H9 (cell line): ENCODE measurements around the gene SMAD6. TPM values are rescaled to one million over a fixed set of nuclear protein-coding genes. Genes with fewer than 3 reads are reported as not detected.

Experiments
- DNase-seq: peaks from one replicate; pipeline ENCODE4 v3.0.0-alpha.2; 2017
- H2AFZ ChIP-seq: one replicate; pipeline ENCODE4 v1.6.1; 2013; ENCODE audit warnings: mild to moderate bottlenecking, low read length, control low read depth, moderate library complexity
- H2AK5ac ChIP-seq: 2 replicates; pipeline ENCODE4 v1.6.1; 2013; ENCODE audit warnings: low read length, control low read depth, mixed read lengths; ENCODE audit not compliant: insufficient read length
- H2BK120ac ChIP-seq: one replicate; pipeline ENCODE4 v1.6.1; 2013; ENCODE audit warnings: low read depth, mild to moderate bottlenecking, low read length, control low read depth, inconsistent platforms; ENCODE audit not compliant: poor library complexity, severe bottlenecking
- H2BK12ac ChIP-seq: 2 replicates; pipeline ENCODE4 v1.6.1; 2013; ENCODE audit warnings: low read length, control low read depth, mixed read lengths, low read depth; ENCODE audit not compliant: insufficient read length
- H2BK15ac ChIP-seq: 2 replicates; pipeline ENCODE4 v1.6.1; 2013; ENCODE audit warnings: low read depth, low read length, control low read depth
- H2BK20ac ChIP-seq: one replicate; pipeline ENCODE4 v1.6.1; 2013; ENCODE audit warnings: low read depth, mild to moderate bottlenecking, low read length, control low read depth, inconsistent platforms; ENCODE audit not compliant: poor library complexity, severe bottlenecking
- H2BK5ac ChIP-seq: 2 replicates; pipeline ENCODE4 v1.6.1; 2013; ENCODE audit warnings: low read length, control low read depth, mixed read lengths; ENCODE audit not compliant: insufficient read length
- H3K14ac ChIP-seq: 2 replicates; pipeline ENCODE4 v1.6.1; 2013; ENCODE audit warnings: low read length, control low read depth; ENCODE audit not compliant: insufficient read depth
- H3K18ac ChIP-seq: 2 replicates; pipeline ENCODE4 v1.6.1; 2013; ENCODE audit warnings: low read depth, mild to moderate bottlenecking, mixed read lengths, low read length, control low read depth; ENCODE audit not compliant: insufficient read length
- H3K23ac ChIP-seq: 2 replicates; pipeline ENCODE4 v1.6.1; 2013; ENCODE audit warnings: low read length, control low read depth, mixed read lengths, low read depth; ENCODE audit not compliant: insufficient read length
- H3K23me2 ChIP-seq: 2 replicates; pipeline ENCODE4 v1.6.1; 2013; ENCODE audit warnings: low read depth, mild to moderate bottlenecking, mixed read lengths, low read length, control low read depth; ENCODE audit not compliant: insufficient read length, poor library complexity, severe bottlenecking
- H3K27ac ChIP-seq: 2 replicates; pipeline ENCODE4 v1.5.1; 2013; ENCODE audit warnings: low read length, control low read depth, mixed read lengths, low read depth; ENCODE audit not compliant: insufficient read length
- H3K27me3 ChIP-seq: 2 replicates; pipeline ENCODE4 v1.6.1; 2013; ENCODE audit warnings: low read length, control low read depth, inconsistent platforms; ENCODE audit not compliant: insufficient read depth
- H3K4ac ChIP-seq: 2 replicates; pipeline ENCODE4 v1.6.1; 2013; ENCODE audit warnings: low read depth, mild to moderate bottlenecking, control low read depth, inconsistent platforms, low read length, moderate library complexity
- H3K4me1 ChIP-seq: 2 replicates; pipeline ENCODE4 v1.6.1; 2013; ENCODE audit warnings: low read length, control low read depth, inconsistent platforms; ENCODE audit not compliant: insufficient read depth
- H3K4me2 ChIP-seq: 2 replicates; pipeline ENCODE4 v1.6.1; 2013; ENCODE audit warnings: low read length, control low read depth, mixed read lengths; ENCODE audit not compliant: insufficient read length, insufficient read depth
- H3K56ac ChIP-seq: 2 replicates; pipeline ENCODE4 v1.6.1; 2013; ENCODE audit warnings: low read depth, mild to moderate bottlenecking, mixed read lengths, low read length, control low read depth; ENCODE audit not compliant: insufficient read length
- H3K79me1 ChIP-seq: 2 replicates; pipeline ENCODE4 v1.6.1; 2013; ENCODE audit warnings: low read depth, mild to moderate bottlenecking, moderate library complexity, low read length, control low read depth, inconsistent platforms; ENCODE audit not compliant: insufficient read depth, poor library complexity, severe bottlenecking
- H3K79me2 ChIP-seq: 2 replicates; pipeline ENCODE4 v1.6.1; 2013; ENCODE audit warnings: low read length, control low read depth, inconsistent platforms; ENCODE audit not compliant: insufficient read depth
- H3K9ac ChIP-seq: 2 replicates; pipeline ENCODE4 v1.6.1; 2013; ENCODE audit warnings: low read length, control low read depth, mixed read lengths; ENCODE audit not compliant: insufficient read length; ENCODE audit errors: extremely low read depth
- H3K9me3 ChIP-seq: one replicate; pipeline ENCODE4 v1.6.1; 2013; ENCODE audit warnings: low read depth, low read length, inconsistent platforms; ENCODE audit not compliant: control insufficient read depth
- H3T11ph ChIP-seq: one replicate; pipeline ENCODE4 v1.6.1; 2013; ENCODE audit warnings: mild to moderate bottlenecking, low read length, control low read depth, inconsistent platforms
- H4K20me1 ChIP-seq: one replicate; pipeline ENCODE4 v1.6.1; 2013; ENCODE audit not compliant: control insufficient read depth, insufficient read length, insufficient read depth
- H4K5ac ChIP-seq: 2 replicates; pipeline ENCODE4 v1.6.1; 2013; ENCODE audit warnings: low read depth, mild to moderate bottlenecking, mixed read lengths, low read length, control low read depth; ENCODE audit not compliant: insufficient read length
- H4K8ac ChIP-seq: replicated peaks from 2 replicates; pipeline ENCODE4 v1.6.1; 2013; ENCODE audit warnings: low read length, control low read depth, mixed read lengths, low read depth; ENCODE audit not compliant: insufficient read length
- H4K91ac ChIP-seq: 2 replicates; pipeline ENCODE4 v1.6.1; 2013; ENCODE audit warnings: low read depth, mild to moderate bottlenecking, moderate library complexity, mixed read lengths, low read length, control low read depth; ENCODE audit not compliant: insufficient read length
- H3K27ac Mint-ChIP-seq, 3 experiments: 2 replicates in 2 of 3; 3 replicates in 1 of 3; pipeline ENCODE4 v1.8.0; 2020 to 2021; ENCODE audit warnings: mixed read lengths in 3 of 3, mild to moderate bottlenecking in 1 of 3, moderate library complexity in 1 of 3
- H3K27me3 Mint-ChIP-seq: 2 replicates; pipeline ENCODE4 v1.8.0; 2021; ENCODE audit warnings: low read depth, mild to moderate bottlenecking, moderate library complexity, mixed read lengths
- H3K36me3 Mint-ChIP-seq, 3 experiments: 2 replicates in 2 of 3; 3 replicates in 1 of 3; pipeline ENCODE4 v1.8.0; 2020 to 2021; ENCODE audit warnings: low read depth in 3 of 3, mixed read lengths in 3 of 3; ENCODE audit not compliant: insufficient read depth in 1 of 3
- H3K4me1 Mint-ChIP-seq, 2 experiments: 2 replicates each; pipeline ENCODE4 v1.8.0; 2020; ENCODE audit warnings: mixed read lengths in 2 of 2
- H3K4me3 Mint-ChIP-seq, 2 experiments: 2 replicates in 1 of 2; 3 replicates in 1 of 2; pipeline ENCODE4 v1.8.0; 2020 to 2021; ENCODE audit warnings: mild to moderate bottlenecking in 2 of 2, mixed read lengths in 2 of 2, moderate library complexity in 1 of 2
- H3K9me3 Mint-ChIP-seq, 2 experiments: 2 replicates in 1 of 2; 3 replicates in 1 of 2; pipeline ENCODE4 v1.8.0; 2020; ENCODE audit warnings: mild to moderate bottlenecking in 2 of 2, mixed read lengths in 2 of 2, moderate library complexity in 1 of 2
- WGBS: extraction: QIAGEN DNeasy Blood & Tissue Kit; methylation state at CpG from one replicate; pipeline ENCODE4 v1.1.7; 2013; ENCODE audit warnings: missing lambda C conversion rate, low lambda C conversion rate, mixed read lengths; ENCODE audit not compliant: insufficient read length; ENCODE audit errors: extremely low coverage; 5-methylcytosine and 5-hydroxymethylcytosine counted together
- total RNA-seq: library from RNA; stranded (reverse); gene quantifications from 2 replicates; pipeline ENCODE4 v1.2.1, GENCODE V29; 2021
- TF ChIP-seq, protein P1 (sequence below): fragments of 200-600 bp; sonication (generic); conservative IDR thresholded peaks from 3 replicates; pipeline ENCODE4 v1.8.0; 2021; ENCODE audit warnings: antibody characterized with exemption, mild to moderate bottlenecking

The SMAD6 gene
- total RNA-seq, 1 experiment from 2014 or later = 6.0 TPM

DNA sequence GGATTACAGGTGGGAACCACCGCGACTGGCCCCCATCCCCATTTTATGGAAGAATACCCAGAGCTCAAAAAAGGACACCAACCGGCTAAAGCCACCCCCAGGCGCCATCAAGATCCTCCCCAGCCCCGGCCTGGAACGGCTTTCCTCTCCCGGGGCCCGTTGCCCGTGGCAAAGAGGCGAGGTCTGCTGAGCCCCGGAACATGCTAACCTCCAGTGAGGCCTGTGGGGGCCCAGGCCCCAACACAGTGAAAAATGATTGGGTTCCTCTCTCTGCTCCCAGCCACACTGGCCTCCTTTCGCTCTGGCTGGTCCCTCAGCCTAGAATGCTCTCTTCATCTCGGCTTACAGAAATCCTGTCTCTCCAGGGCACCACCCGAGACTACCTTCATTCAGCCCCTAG, 46.5 kb upstream of the SMAD6 start:
- Histone ChIP-seq H2AK5ac (no peak overlapping the region), H2BK12ac (no peak overlapping the region), H3T11ph (no peak overlapping the region), H2BK5ac (no peak overlapping the region), H3K9ac (no peak overlapping the region), H3K79me1 (no peaks in the 10 kb centered on the region), H3K23ac (no peak overlapping the region), H3K27me3 (no peaks in the 10 kb centered on the region), H3K56ac (no peak overlapping the region), H3K27ac (no peak overlapping the region), H4K91ac (peak overlapping the region; percentile 46), H4K5ac (no peak overlapping the region), H2BK15ac (no peak overlapping the region), H3K18ac (peak overlapping the region; percentile 21), H3K9me3 (no peaks in the 10 kb centered on the region), H4K8ac (no peak overlapping the region), H3K4me1 (peaks cover 17% of the 10 kb centered on the region), H3K4me2 (no peak overlapping the region), H2AFZ (no peak overlapping the region), H3K79me2 (0 out of 2 replicates have a peak, but pooled peaks cover 2% of the 10 kb centered on the region), H2BK120ac (no peak overlapping the region), H3K23me2 (peaks cover 4% of the 10 kb centered on the region), H3K4ac (no peak overlapping the region; the same call in 1 of the 2 replicates), H3K14ac (peak overlapping the region; percentile 25; the same call in 1 of the 2 replicates), H4K20me1 (no peaks in the 10 kb centered on the region), H2BK20ac (no peak overlapping the region)
- H3K36me3 Mint-ChIP-seq = no peaks in the 10 kb centered on the region
- H3K27ac Mint-ChIP-seq = peak overlapping the region in 1 of 3 experiments; percentile 76; a peak in 2 of 7 replicates
- TF ChIP-seq, protein P1, sequence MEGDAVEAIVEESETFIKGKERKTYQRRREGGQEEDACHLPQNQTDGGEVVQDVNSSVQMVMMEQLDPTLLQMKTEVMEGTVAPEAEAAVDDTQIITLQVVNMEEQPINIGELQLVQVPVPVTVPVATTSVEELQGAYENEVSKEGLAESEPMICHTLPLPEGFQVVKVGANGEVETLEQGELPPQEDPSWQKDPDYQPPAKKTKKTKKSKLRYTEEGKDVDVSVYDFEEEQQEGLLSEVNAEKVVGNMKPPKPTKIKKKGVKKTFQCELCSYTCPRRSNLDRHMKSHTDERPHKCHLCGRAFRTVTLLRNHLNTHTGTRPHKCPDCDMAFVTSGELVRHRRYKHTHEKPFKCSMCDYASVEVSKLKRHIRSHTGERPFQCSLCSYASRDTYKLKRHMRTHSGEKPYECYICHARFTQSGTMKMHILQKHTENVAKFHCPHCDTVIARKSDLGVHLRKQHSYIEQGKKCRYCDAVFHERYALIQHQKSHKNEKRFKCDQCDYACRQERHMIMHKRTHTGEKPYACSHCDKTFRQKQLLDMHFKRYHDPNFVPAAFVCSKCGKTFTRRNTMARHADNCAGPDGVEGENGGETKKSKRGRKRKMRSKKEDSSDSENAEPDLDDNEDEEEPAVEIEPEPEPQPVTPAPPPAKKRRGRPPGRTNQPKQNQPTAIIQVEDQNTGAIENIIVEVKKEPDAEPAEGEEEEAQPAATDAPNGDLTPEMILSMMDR = no peak
- no CpG with 5 or more reads among the region's 14 CpGs for WGBS
- peaks cover 4% of the 10 kb centered on the region for H3K27me3 Mint-ChIP-seq
- H3K4me1 Mint-ChIP-seq = peaks cover 28 to 44% of the 10 kb centered on the region in 2 experiments
- no peaks in the 10 kb centered on the region; a peak in 1 of 5 replicates for H3K9me3 Mint-ChIP-seq
- no peak for DNase-seq
- peak overlapping the region; percentile 7 to 50; a peak in 3 of 5 replicates for H3K4me3 Mint-ChIP-seq
